GM12891 (cell line): Measurements from ENCODE around the gene PTGR3.

Source experiments
- PAX5 ChIP-seq: IDR thresholded peaks from 2 replicates; pipeline ENCODE4 v1.6.1; 2011; ENCODE audit warnings: low read length, moderate library complexity, mild to moderate bottlenecking; ENCODE audit not compliant: insufficient read depth, severe bottlenecking
- POLR2A ChIP-seq: IDR thresholded peaks from 2 replicates; pipeline ENCODE4 v1.6.1; 2011; ENCODE audit warnings: low read depth, low read length, control low read depth
- POLR2AphosphoS5 ChIP-seq: IDR thresholded peaks from 2 replicates; pipeline ENCODE4 v1.6.1; 2011; ENCODE audit warnings: low read depth, low read length, control low read depth

DNA sequence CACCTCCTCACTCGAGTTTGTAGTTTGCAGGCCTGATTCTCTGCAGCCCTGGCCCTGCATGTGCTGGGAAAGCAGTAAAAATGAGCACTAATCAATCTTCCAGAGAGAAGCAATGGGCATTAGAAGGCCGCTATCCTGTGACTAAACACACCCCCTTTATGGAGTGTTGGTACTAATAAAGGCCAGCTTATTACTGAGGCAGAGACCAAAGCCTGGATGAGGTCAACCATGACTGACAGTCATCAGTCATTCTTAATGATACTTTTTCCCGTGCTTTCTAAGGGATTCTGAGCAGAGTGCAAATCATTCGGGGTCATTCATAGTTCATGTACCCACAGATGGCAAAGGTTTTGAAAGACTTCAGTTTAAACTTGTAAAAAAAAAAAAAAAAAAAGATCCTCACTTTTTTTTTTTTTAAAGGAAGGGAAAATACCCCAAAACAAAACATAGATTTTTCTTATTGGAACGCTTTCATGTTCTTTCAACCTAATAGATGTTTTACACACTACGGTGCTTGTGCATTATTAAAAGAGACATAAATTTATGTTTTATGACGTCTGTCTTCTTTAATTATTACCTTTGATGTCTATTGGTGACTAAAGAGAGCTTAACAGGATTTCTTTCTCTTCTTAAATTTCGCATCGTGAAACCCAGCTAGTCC is 14.9 kb upstream of the PTGR3 start:
- TF ChIP-seq POLR2A: no peak
- no peak for TF ChIP-seq PAX5
- TF ChIP-seq POLR2AphosphoS5: no peak
